Neural cell (in vitro differentiated cells): ENCODE data around the gene GAS2L3. TPM values are rescaled to one million over a fixed set of nuclear protein-coding genes. Genes with fewer than 3 reads are reported as not detected.
"Not testable (repeated sequence)": the region's sequence is repeated elsewhere in the genome, so short reads cannot be mapped to it uniquely, and the experiment has no call there.

ENCODE experiments used
- H2AFZ ChIP-seq: fragments of 200-600, 300-800 bp; sonication (generic), shearing (Covaris generic); 2 replicates; pipeline ENCODE4 v1.6.0; 2014; ENCODE audit warnings: low read depth, mild to moderate bottlenecking, antibody characterized with exemption, low read length, moderate library complexity
- H3F3A ChIP-seq: fragments of 200-600 bp; shearing (Covaris generic); 2 replicates; pipeline ENCODE4 v1.6.1; 2016; ENCODE audit warnings: mild to moderate bottlenecking, moderate library complexity, mixed read lengths, antibody characterized with exemption, low read length; ENCODE audit not compliant: insufficient read depth, poor library complexity, severe bottlenecking
- H3K27ac ChIP-seq: fragments of 200-600, 300-800 bp; sonication (generic), shearing (Covaris generic); 2 replicates; pipeline ENCODE4 v1.5.1; 2014; ENCODE audit warnings: mild to moderate bottlenecking, low read length, moderate library complexity
- H3K27me3 ChIP-seq: fragments of 300-800, 200-600 bp; sonication (generic), shearing (Covaris generic); 2 replicates; pipeline ENCODE4 v1.6.0; 2014; ENCODE audit warnings: mild to moderate bottlenecking, low read depth, low read length, moderate library complexity; ENCODE audit not compliant: insufficient read depth
- H3K36me3 ChIP-seq: fragments of 300-800, 200-600 bp; sonication (generic), shearing (Covaris generic); 2 replicates; pipeline ENCODE4 v1.5.1; 2014; ENCODE audit warnings: mild to moderate bottlenecking, antibody characterized with exemption, low read length, moderate library complexity; ENCODE audit not compliant: insufficient read depth
- H3K4me2 ChIP-seq: fragments of 300-800, 200-600 bp; sonication (generic), shearing (Covaris generic); 2 replicates; pipeline ENCODE4 v1.6.0; 2014; ENCODE audit warnings: mild to moderate bottlenecking, low read length
- H3K4me3 ChIP-seq: fragments of 300-800, 200-600 bp; sonication (generic), shearing (Covaris generic); 2 replicates; pipeline ENCODE4 v1.5.1; 2014; ENCODE audit warnings: mild to moderate bottlenecking, low read length, moderate library complexity
- H3K79me2 ChIP-seq: fragments of 200-600 bp; shearing (Covaris generic); replicated peaks from 2 replicates; pipeline ENCODE4 v1.6.0; 2014; ENCODE audit warnings: mild to moderate bottlenecking, low read length, moderate library complexity; ENCODE audit not compliant: insufficient read depth
- H3K9ac ChIP-seq: fragments of 300-800, 200-600 bp; sonication (generic), shearing (Covaris generic); 2 replicates; pipeline ENCODE4 v1.6.1; 2016; ENCODE audit warnings: mild to moderate bottlenecking, low read length, mixed read lengths
- H3K9me2 ChIP-seq: fragments of 200-600 bp; shearing (Covaris generic); 2 replicates; pipeline ENCODE4 v1.6.1; 2016; ENCODE audit warnings: mild to moderate bottlenecking, low read length, mixed read lengths; ENCODE audit not compliant: insufficient read depth
- H3K9me3 ChIP-seq: fragments of 200-600, 300-800 bp; sonication (generic), shearing (Covaris generic); 2 replicates; pipeline ENCODE4 v1.6.1; 2016; ENCODE audit warnings: mild to moderate bottlenecking, mixed run types, low read length, moderate library complexity, mixed read lengths
- H4K20me1 ChIP-seq: fragments of 200-600 bp; shearing (Covaris generic); 2 replicates; pipeline ENCODE4 v1.6.1; 2016; ENCODE audit warnings: mild to moderate bottlenecking, mixed run types; ENCODE audit not compliant: insufficient read depth
- EP300 ChIP-seq: fragments of 450-650 bp; conservative IDR thresholded peaks from 2 replicates; pipeline ENCODE4 v1.6.1; 2014; ENCODE audit warnings: antibody characterized with exemption, mild to moderate bottlenecking, moderate library complexity; ENCODE audit not compliant: poor library complexity, severe bottlenecking
- EZH2 ChIP-seq: fragments of 200-600, 300-800 bp; shearing (Covaris generic), sonication (generic); IDR thresholded peaks from 2 replicates; pipeline ENCODE4 v1.6.1; 2014; ENCODE audit warnings: antibody characterized with exemption, low read length, borderline replicate concordance, mild to moderate bottlenecking; ENCODE audit not compliant: insufficient read depth, poor library complexity, severe bottlenecking
- MXI1 ChIP-seq: fragments of 450-650 bp; conservative IDR thresholded peaks from 2 replicates; pipeline ENCODE4 v1.6.1; 2014; ENCODE audit warnings: antibody characterized with exemption, mild to moderate bottlenecking; ENCODE audit not compliant: poor library complexity, severe bottlenecking
- POLR2AphosphoS5 ChIP-seq: IDR thresholded peaks from 2 replicates; pipeline ENCODE4 v1.6.1; 2012
- RAD21 ChIP-seq: fragments of 450-650 bp; conservative IDR thresholded peaks from 2 replicates; pipeline ENCODE4 v1.6.1; 2014; ENCODE audit warnings: antibody characterized with exemption, mild to moderate bottlenecking, moderate library complexity
- SMC3 ChIP-seq: fragments of 450-650 bp; conservative IDR thresholded peaks from 2 replicates; pipeline ENCODE4 v1.6.1; 2014; ENCODE audit warnings: antibody characterized with exemption, mild to moderate bottlenecking, moderate library complexity; ENCODE audit not compliant: poor library complexity
- TAF1 ChIP-seq: IDR thresholded peaks from 2 replicates; pipeline ENCODE4 v1.6.1; 2012; ENCODE audit warnings: low read depth
- polyA plus RNA-seq: library from polyadenylated mRNA; depleted of rRNA; stranded (reverse); fragments of >200 nt; gene quantifications from 2 replicates; pipeline ENCODE4 v1.2.3, GENCODE V29; 2014
- TF ChIP-seq, protein P1 (sequence below): IDR thresholded peaks from 2 replicates; pipeline ENCODE4 v1.6.1; 2012; ENCODE audit warnings: borderline replicate concordance
- TF ChIP-seq, protein P2 (sequence below): fragments of 450-650 bp; IDR thresholded peaks from 2 replicates; pipeline ENCODE4 v1.5.1; 2014; ENCODE audit warnings: antibody characterized with exemption, mild to moderate bottlenecking, moderate library complexity; ENCODE audit not compliant: poor library complexity, severe bottlenecking

Gene GAS2L3
- polyA plus RNA-seq, 1 donor from 2014 or later = 0.67 TPM

DNA sequence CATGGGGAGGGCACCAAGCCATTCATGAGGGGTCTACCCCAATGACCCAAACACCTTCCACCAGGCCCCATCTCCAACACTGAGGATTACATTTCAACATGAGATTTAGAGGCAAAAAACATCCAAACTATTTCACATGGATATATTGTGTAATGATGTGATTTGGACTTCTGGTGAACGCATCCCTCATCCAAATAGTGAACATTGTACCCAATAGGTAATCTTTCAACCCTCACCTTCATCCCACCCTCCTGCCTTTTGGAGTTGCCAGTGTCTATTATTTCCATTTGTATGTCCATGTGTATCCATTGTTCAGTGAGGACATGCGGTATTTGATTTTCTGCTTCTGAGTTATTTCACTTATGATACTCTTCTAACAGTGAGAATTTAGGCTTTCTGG is 16.1 kb upstream of the GAS2L3 start:
- H3K9me2 ChIP-seq = no peaks in the 10 kb centered on the region
- H3K4me2 ChIP-seq = no peak overlapping the region
- H3F3A ChIP-seq = no peaks in the 10 kb centered on the region
- H3K9ac ChIP-seq = no peak overlapping the region
- no peak overlapping the region for H3K4me3 ChIP-seq
- no peak for TF ChIP-seq RAD21
- TF ChIP-seq EP300 = no peak
- no peaks in the 10 kb centered on the region for H4K20me1 ChIP-seq
- no peaks in the 10 kb centered on the region for H3K27me3 ChIP-seq
- H3K36me3 ChIP-seq = no peaks in the 10 kb centered on the region
- no peaks in the 10 kb centered on the region for H3K79me2 ChIP-seq
- no peak overlapping the region for H3K27ac ChIP-seq
- H3K9me3 ChIP-seq = no peaks in the 10 kb centered on the region
- H2AFZ ChIP-seq = no peak overlapping the region

DNA sequence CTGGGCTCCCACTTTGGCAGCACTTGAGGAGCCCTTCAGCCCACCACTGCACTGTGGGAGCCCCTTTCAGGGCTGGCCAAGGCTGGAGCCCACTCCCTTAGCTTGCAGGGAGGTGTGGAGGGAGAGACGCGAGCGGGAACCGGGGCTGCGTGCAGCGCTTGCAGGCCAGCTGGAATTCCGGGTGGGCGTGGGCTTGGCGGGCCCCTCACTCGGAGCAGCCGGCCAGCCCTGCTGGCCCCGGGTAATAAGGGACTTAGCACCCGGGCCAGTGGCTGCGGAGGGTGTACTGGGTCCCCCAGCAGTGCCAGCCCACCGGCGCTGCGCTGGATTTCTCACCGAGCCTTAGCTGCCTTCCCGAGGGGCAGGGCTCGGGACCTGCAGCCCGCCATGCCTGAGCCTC is 14.2 kb upstream of the GAS2L3 start:
- not testable (repeated sequence) for H3K27ac ChIP-seq, H2AFZ ChIP-seq, H3K9me3 ChIP-seq, H3K79me2 ChIP-seq, H3F3A ChIP-seq, H3K27me3 ChIP-seq, H3K9ac ChIP-seq, H3K9me2 ChIP-seq, H3K4me3 ChIP-seq, H4K20me1 ChIP-seq, H3K36me3 ChIP-seq, H3K4me2 ChIP-seq

DNA sequence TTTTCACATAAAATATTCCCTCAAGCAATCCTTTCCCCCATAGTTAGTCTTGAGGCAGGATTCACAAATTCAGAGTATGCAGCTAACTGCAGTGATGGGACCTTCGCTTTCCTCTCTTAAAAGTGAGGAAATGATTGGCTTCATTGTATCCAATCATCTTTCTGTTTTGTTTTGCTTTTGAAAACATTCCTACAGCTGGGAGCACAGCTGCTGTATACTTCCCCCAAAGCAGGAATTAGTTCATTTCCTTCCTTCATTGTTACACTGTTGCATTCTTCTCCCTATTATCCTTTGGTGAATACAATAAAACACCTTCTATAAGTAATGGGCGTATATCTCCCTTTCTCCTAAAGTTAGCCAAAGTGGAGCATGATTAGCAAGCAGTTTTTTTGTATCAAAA is 9.4 kb upstream of the GAS2L3 start:
- Histone ChIP-seq H3K9me2 (no peaks in the 10 kb centered on the region), H3F3A (no peaks in the 10 kb centered on the region), H3K36me3 (no peaks in the 10 kb centered on the region), H3K27me3 (no peaks in the 10 kb centered on the region), H3K79me2 (no peaks in the 10 kb centered on the region), H3K4me2 (no peak overlapping the region), H3K27ac (no peak overlapping the region), H3K9me3 (no peaks in the 10 kb centered on the region), H3K4me3 (no peak overlapping the region), H2AFZ (no peak overlapping the region), H3K9ac (no peak overlapping the region), H4K20me1 (no peaks in the 10 kb centered on the region)
- TF ChIP-seq POLR2AphosphoS5 (no peak), EP300 (no peak), EZH2 (no peak), SMC3 (no peak), RAD21 (no peak), TAF1 (no peak), MXI1 (no peak)
- TF ChIP-seq, protein P1, sequence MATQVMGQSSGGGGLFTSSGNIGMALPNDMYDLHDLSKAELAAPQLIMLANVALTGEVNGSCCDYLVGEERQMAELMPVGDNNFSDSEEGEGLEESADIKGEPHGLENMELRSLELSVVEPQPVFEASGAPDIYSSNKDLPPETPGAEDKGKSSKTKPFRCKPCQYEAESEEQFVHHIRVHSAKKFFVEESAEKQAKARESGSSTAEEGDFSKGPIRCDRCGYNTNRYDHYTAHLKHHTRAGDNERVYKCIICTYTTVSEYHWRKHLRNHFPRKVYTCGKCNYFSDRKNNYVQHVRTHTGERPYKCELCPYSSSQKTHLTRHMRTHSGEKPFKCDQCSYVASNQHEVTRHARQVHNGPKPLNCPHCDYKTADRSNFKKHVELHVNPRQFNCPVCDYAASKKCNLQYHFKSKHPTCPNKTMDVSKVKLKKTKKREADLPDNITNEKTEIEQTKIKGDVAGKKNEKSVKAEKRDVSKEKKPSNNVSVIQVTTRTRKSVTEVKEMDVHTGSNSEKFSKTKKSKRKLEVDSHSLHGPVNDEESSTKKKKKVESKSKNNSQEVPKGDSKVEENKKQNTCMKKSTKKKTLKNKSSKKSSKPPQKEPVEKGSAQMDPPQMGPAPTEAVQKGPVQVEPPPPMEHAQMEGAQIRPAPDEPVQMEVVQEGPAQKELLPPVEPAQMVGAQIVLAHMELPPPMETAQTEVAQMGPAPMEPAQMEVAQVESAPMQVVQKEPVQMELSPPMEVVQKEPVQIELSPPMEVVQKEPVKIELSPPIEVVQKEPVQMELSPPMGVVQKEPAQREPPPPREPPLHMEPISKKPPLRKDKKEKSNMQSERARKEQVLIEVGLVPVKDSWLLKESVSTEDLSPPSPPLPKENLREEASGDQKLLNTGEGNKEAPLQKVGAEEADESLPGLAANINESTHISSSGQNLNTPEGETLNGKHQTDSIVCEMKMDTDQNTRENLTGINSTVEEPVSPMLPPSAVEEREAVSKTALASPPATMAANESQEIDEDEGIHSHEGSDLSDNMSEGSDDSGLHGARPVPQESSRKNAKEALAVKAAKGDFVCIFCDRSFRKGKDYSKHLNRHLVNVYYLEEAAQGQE = no peak
- TF ChIP-seq, protein P2, sequence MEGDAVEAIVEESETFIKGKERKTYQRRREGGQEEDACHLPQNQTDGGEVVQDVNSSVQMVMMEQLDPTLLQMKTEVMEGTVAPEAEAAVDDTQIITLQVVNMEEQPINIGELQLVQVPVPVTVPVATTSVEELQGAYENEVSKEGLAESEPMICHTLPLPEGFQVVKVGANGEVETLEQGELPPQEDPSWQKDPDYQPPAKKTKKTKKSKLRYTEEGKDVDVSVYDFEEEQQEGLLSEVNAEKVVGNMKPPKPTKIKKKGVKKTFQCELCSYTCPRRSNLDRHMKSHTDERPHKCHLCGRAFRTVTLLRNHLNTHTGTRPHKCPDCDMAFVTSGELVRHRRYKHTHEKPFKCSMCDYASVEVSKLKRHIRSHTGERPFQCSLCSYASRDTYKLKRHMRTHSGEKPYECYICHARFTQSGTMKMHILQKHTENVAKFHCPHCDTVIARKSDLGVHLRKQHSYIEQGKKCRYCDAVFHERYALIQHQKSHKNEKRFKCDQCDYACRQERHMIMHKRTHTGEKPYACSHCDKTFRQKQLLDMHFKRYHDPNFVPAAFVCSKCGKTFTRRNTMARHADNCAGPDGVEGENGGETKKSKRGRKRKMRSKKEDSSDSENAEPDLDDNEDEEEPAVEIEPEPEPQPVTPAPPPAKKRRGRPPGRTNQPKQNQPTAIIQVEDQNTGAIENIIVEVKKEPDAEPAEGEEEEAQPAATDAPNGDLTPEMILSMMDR = no peak
